Measurements from ENCODE around the gene CYREN. TPM values are rescaled to one million over a fixed set of nuclear protein-coding genes. Genes with fewer than 3 reads are reported as not detected.
"Not testable (repeated sequence)": the region's sequence is repeated elsewhere in the genome, so short reads cannot be mapped to it uniquely, and the experiment has no call there.

The CYREN gene
- 58.3 TPM for total RNA-seq

- peak; percentile 96 for DNase-seq (ENCODE audit: low spot score)
These were observed at the start of gene CYREN for GRCh38 chr7:135170274-135170997. CYREN (minus strand) TSS chr7:135170707; CDS start chr7:135168922, 1,785 bp downstream.

- DNase-seq (ENCODE audit: low spot score): no peak
These were observed 47.4 kb upstream of the CYREN start for GRCh38 chr7:135217645-135218509.

GRCh38 chr7:135215698-135216097, 45.2 kb upstream of the CYREN start:
- DNase-seq (ENCODE audit: low spot score): no peak

GRCh38 chr7:135215180-135215579, 44.7 kb upstream of the CYREN start:
- DNase-seq (ENCODE audit: low spot score): no peak

GRCh38 chr7:135213831-135214230, 43.3 kb upstream of the CYREN start:
- DNase-seq (ENCODE audit: low spot score): no peak

GRCh38 chr7:135211946-135212685, 41.6 kb upstream of the CYREN start:
- not testable (repeated sequence) for DNase-seq (ENCODE audit: low spot score)

- peak; percentile 96 for DNase-seq (ENCODE audit: low spot score)
These were observed 40.9 kb upstream of the CYREN start, which contains the start of gene WDR91 for GRCh38 chr7:135211179-135211945. WDR91 (minus strand) TSS chr7:135211526; CDS start chr7:135211502, 24 bp downstream.

GRCh38 chr7:135210888-135211178, 40.3 kb upstream of the CYREN start:
- DNase-seq (ENCODE audit: low spot score): no peak

GRCh38 chr7:135209225-135209834, 38.8 kb upstream of the CYREN start:
- DNase-seq (ENCODE audit: low spot score): no peak

GRCh38 chr7:135208102-135208793, 37.7 kb upstream of the CYREN start:
- DNase-seq (ENCODE audit: low spot score): no peak

GRCh38 chr7:135207406-135208101, 37.0 kb upstream of the CYREN start:
- no peak for DNase-seq (ENCODE audit: low spot score)

- DNase-seq (ENCODE audit: low spot score): no peak
These were observed 36.5 kb upstream of the CYREN start for GRCh38 chr7:135206941-135207391.

- DNase-seq (ENCODE audit: low spot score): no peak
These were observed 35.3 kb upstream of the CYREN start for GRCh38 chr7:135205850-135206249.

GRCh38 chr7:135204876-135205275, 34.4 kb upstream of the CYREN start:
- no peak for DNase-seq (ENCODE audit: low spot score)

GRCh38 chr7:135204341-135204749, 33.8 kb upstream of the CYREN start:
- no peak for DNase-seq (ENCODE audit: low spot score)

GRCh38 chr7:135201350-135201749, 30.8 kb upstream of the CYREN start:
- no peak for DNase-seq (ENCODE audit: low spot score)

- no peak for DNase-seq (ENCODE audit: low spot score)
These were observed 30.4 kb upstream of the CYREN start for GRCh38 chr7:135200821-135201331.

- DNase-seq (ENCODE audit: low spot score): no peak
These were observed 28.9 kb upstream of the CYREN start for GRCh38 chr7:135199439-135199838.

GRCh38 chr7:135197906-135198655, 27.6 kb upstream of the CYREN start:
- DNase-seq (ENCODE audit: low spot score): peak; percentile 40

Measured in ureter (tissue), 1 donor.